Endothelial cell of umbilical vein (primary cell): ENCODE data around the gene SKP1. TPM values are rescaled to one million over a fixed set of nuclear protein-coding genes. Genes with fewer than 3 reads are reported as not detected.

Experiments
- BruUV-seq: library from RNA; stranded (reverse); fragments of 400-500 nt; replicated peaks from 2 replicates; lab custom pipeline; 2021; lab: Mats Ljungman, UMichigan
- CTCF ChIA-PET: fragments of 300-600, 350-600 bp; sonication (Branson Sonifier 250); formaldehyde crosslinking; loops from one replicate; lab custom pipeline; 2021; ENCODE audit warnings: antibody characterized with exemption, inconsistent platforms; lab: Charles Lee
- POLR2A ChIA-PET: fragments of 300-600, 350-600 bp; sonication (Branson Sonifier 250); formaldehyde crosslinking; loops from one replicate; lab custom pipeline; 2021; ENCODE audit warnings: antibody characterized with exemption, inconsistent platforms; lab: Charles Lee
- DNase-seq: peaks from one replicate; pipeline ENCODE4 v3.0.0-alpha.2; 2011; ENCODE audit warnings: low read depth, low spot score
- FAIRE-seq: peaks from 2 replicates; lab custom pipeline; 2011; peaks lifted over from hg19 to GRCh38; lab: Jason Lieb, UNC
- H2AFZ ChIP-seq: 2 replicates; pipeline ENCODE4 v1.6.0; 2012; ENCODE audit warnings: low read depth, low read length, control low read depth, inconsistent platforms
- H3K27ac ChIP-seq: 2 replicates; pipeline ENCODE4 v1.5.1; 2011; ENCODE audit warnings: low read depth, mild to moderate bottlenecking, control low read depth, low read length, moderate library complexity; ENCODE audit not compliant: insufficient read depth
- H3K27me3 ChIP-seq, 2 experiments: 2 replicates each; pipeline versions ENCODE4 v1.6.0 to v1.6.1; 2011; ENCODE audit warnings: low read length in 2 of 2, mixed read lengths in 1 of 2; ENCODE audit not compliant: control insufficient read depth in 2 of 2, insufficient read depth in 2 of 2
- H3K36me3 ChIP-seq, 2 experiments: 2 replicates in 1 of 2; 3 replicates in 1 of 2; pipeline ENCODE4 v1.5.1; 2011; ENCODE audit warnings: low read length in 2 of 2, mild to moderate bottlenecking in 1 of 2, moderate library complexity in 1 of 2; ENCODE audit not compliant: control insufficient read depth in 2 of 2, insufficient read depth in 2 of 2; ENCODE audit errors: extremely low read depth in 1 of 2
- H3K4me1 ChIP-seq: 3 replicates; pipeline ENCODE4 v1.5.1; 2011; ENCODE audit warnings: mild to moderate bottlenecking, low read length; ENCODE audit not compliant: control insufficient read depth, insufficient read depth; ENCODE audit errors: extremely low read depth
- H3K4me2 ChIP-seq: 2 replicates; pipeline ENCODE4 v1.6.1; 2011; ENCODE audit warnings: low read length, control low read depth, mixed read lengths; ENCODE audit not compliant: insufficient read depth
- H3K4me3 ChIP-seq, 3 experiments: fragments of 200-600 bp in 1 of 3; sonication (generic), shearing (Covaris generic) in 1 of 3; replicated peaks in 1 of 3; 2 replicates each; pipeline ENCODE4 v1.5.1; 2011 to 2016; ENCODE audit warnings: control low read depth in 3 of 3, low read length in 3 of 3, mild to moderate bottlenecking in 2 of 3, inconsistent platforms in 1 of 3, low read depth in 1 of 3, moderate library complexity in 1 of 3; ENCODE audit not compliant: insufficient read depth in 1 of 3
- H3K79me2 ChIP-seq: 2 replicates; pipeline ENCODE4 v1.6.0; 2012; ENCODE audit warnings: low read length, inconsistent platforms; ENCODE audit not compliant: control insufficient read depth, insufficient read depth
- H3K9ac ChIP-seq: replicated peaks from 2 replicates; pipeline ENCODE3; 2011; ENCODE audit warnings: low read length, control low read depth; ENCODE audit not compliant: insufficient read depth; ENCODE audit errors: extremely low read depth
- H3K9me1 ChIP-seq: replicated peaks from 3 replicates; pipeline ENCODE4 v1.6.0; 2011; ENCODE audit warnings: mild to moderate bottlenecking, low read length; ENCODE audit not compliant: control insufficient read depth, insufficient read depth; ENCODE audit errors: extremely low read depth
- H3K9me3 ChIP-seq: replicated peaks from 2 replicates; pipeline ENCODE4 v1.5.1; 2012; ENCODE audit warnings: low read length, inconsistent platforms; ENCODE audit not compliant: control insufficient read depth, insufficient read depth
- H4K20me1 ChIP-seq: replicated peaks from 2 replicates; pipeline ENCODE3; 2011; ENCODE audit warnings: mild to moderate bottlenecking, low read length; ENCODE audit not compliant: control insufficient read depth, insufficient read depth; ENCODE audit errors: extremely low read depth
- CTCF ChIP-seq, 2 donors: IDR thresholded peaks; 1 replicate in 1 of 2; 2 replicates in 1 of 2; pipeline ENCODE4 v1.5.1; 2011; ENCODE audit warnings: low read length in 2 of 2, mild to moderate bottlenecking in 2 of 2, moderate library complexity in 2 of 2, control low read depth in 1 of 2, inconsistent platforms in 1 of 2, low read depth in 1 of 2; ENCODE audit not compliant: insufficient read depth in 1 of 2; ENCODE audit errors: extremely low read depth in 1 of 2
- EZH2 ChIP-seq: IDR thresholded peaks from 2 replicates; pipeline ENCODE4 v1.6.1; 2012; ENCODE audit warnings: borderline replicate concordance, low read depth, mild to moderate bottlenecking, moderate library complexity, low read length, inconsistent platforms; ENCODE audit not compliant: severe bottlenecking
- FOS ChIP-seq: IDR thresholded peaks from 2 replicates; pipeline ENCODE4 v1.6.1; 2011; ENCODE audit warnings: mild to moderate bottlenecking, low read length, moderate library complexity, borderline replicate concordance; ENCODE audit not compliant: insufficient read depth
- GATA2 ChIP-seq: IDR thresholded peaks from 2 replicates; pipeline ENCODE4 v1.7.0; 2011; ENCODE audit warnings: low read depth, mild to moderate bottlenecking, moderate library complexity, mixed read lengths, low read length; ENCODE audit not compliant: insufficient read length, insufficient read depth
- JUN ChIP-seq: IDR thresholded peaks from 2 replicates; pipeline ENCODE4 v1.6.1; 2011; ENCODE audit warnings: borderline replicate concordance, low read depth; ENCODE audit not compliant: insufficient read length, insufficient read depth
- MAX ChIP-seq: IDR thresholded peaks from 2 replicates; pipeline ENCODE4 v1.6.1; 2011; ENCODE audit not compliant: insufficient read depth, insufficient read length
- MYC ChIP-seq: IDR thresholded peaks from one replicate; pipeline ENCODE4 v1.6.1; 2011; ENCODE audit warnings: mild to moderate bottlenecking, low read depth, low read length
- POLR2A ChIP-seq: IDR thresholded peaks from 2 replicates; pipeline ENCODE4 v1.6.1; 2012; ENCODE audit warnings: low read depth, mild to moderate bottlenecking, control low read depth, low read length
- POLR2AphosphoS5 ChIP-seq: IDR thresholded peaks from 2 replicates; pipeline ENCODE4 v1.6.1; 2012; ENCODE audit warnings: low read depth, mild to moderate bottlenecking, control low read depth, low read length, moderate library complexity; ENCODE audit not compliant: insufficient read depth
- dilution Hi-C: fragments of 300-500 bp; cut with MboI; formaldehyde crosslinking; loops from one replicate; pipeline ENCODE4 v1.15.0; 2019; ENCODE audit warnings: low sequenced_read_pairs; ENCODE audit not compliant: extremely low pct_ligation_motif_present
- intact Hi-C: fragments of 100-400 bp; cut with micrococcal nuclease; formaldehyde crosslinking; loops from one replicate; pipeline ENCODE4 v1.10.0; 2022
- polyA plus RNA-seq, 4 experiments: library from polyadenylated mRNA; depleted of rRNA in 3 of 4; stranded (reverse) in 3 of 4; unstranded in 1 of 4; fragments of >200 nt; gene quantifications; 2 replicates each; pipeline versions ENCODE4 v1.2.1 to v1.2.3, GENCODE V29; 2011 to 2012; ENCODE audit warnings: missing spikeins in 1 of 4
- total RNA-seq: library from RNA; stranded (reverse); gene quantifications from 2 replicates; pipeline ENCODE4 v1.2.3, GENCODE V29; 2021

SKP1 gene
- total and polyA plus RNA-seq, 2 donors (not counting 3 experiments of a cell fraction or from before 2014, with no cell fraction given): 214 to 320 TPM

GRCh38 chr5:134203630-134204029 is 26.9 kb upstream of the SKP1 start:
- no peak overlapping the region for H3K4me3 ChIP-seq
- intact Hi-C loops: no loop called here
- dilution Hi-C loops: no loop called here
- no peak overlapping the region for H2AFZ ChIP-seq
- H3K9me3 ChIP-seq: no peaks in the 10 kb centered on the region
- POLR2A ChIA-PET: no interaction called here
- H3K27me3 ChIP-seq: no peaks in the 10 kb centered on the region
- CTCF ChIA-PET: interaction anchor here (1.0 to 1.9 kb wide), 4 partner anchors 14 to 86 kb away, joined by 3 to 5 read pairs (median 4); no protein-coding TSS in a partner anchor
- no peaks in the 10 kb centered on the region for H3K9me1 ChIP-seq
- no peak overlapping the region for H3K27ac ChIP-seq
- DNase-seq (no peak), FAIRE-seq (no peak)
- H3K36me3 ChIP-seq: peaks cover 16% of the 10 kb centered on the region in 2 experiments
- peaks cover 62% of the 10 kb centered on the region for H3K79me2 ChIP-seq
- peaks cover 2% of the 10 kb centered on the region for H4K20me1 ChIP-seq
- H3K9ac ChIP-seq: no peak overlapping the region
- no peak overlapping the region for H3K4me2 ChIP-seq
- H3K4me1 ChIP-seq: no peaks in the 10 kb centered on the region
- TF ChIP-seq EZH2 (no peak), POLR2AphosphoS5 (no peak), GATA2 (no peak), MAX (no peak), JUN (no peak), POLR2A (no peak), FOS (no peak), CTCF (IDR thresholded peaks at IDR 0.05; ENCODE audit: extremely low read depth in 1 of 2, insufficient read depth in 1 of 2, low read depth in 1 of 2, low read length in 2 of 2) (no peak), MYC (no peak)
- BruUV-seq: no TSS peak
